Prostate gland (tissue), 2 donors: Measurements from ENCODE around the gene PPP1R14B.

Source experiments
- POLR2A ChIP-seq: fragments of 450-650 bp; IDR thresholded peaks from one replicate; pipeline ENCODE4 v1.6.1; 2016; ENCODE audit warnings: antibody characterized with exemption, mild to moderate bottlenecking
- TF ChIP-seq, protein P1 (sequence below), 4 experiments: fragments of 200-600 bp in 2 of 4; fragments of 450-650 bp in 2 of 4; sonication (generic) in 2 of 4; IDR thresholded peaks; 1 replicate in 3 of 4; 2 replicates in 1 of 4; pipeline ENCODE4 v1.5.1; 2016 to 2019; ENCODE audit warnings: antibody characterized with exemption in 4 of 4, mild to moderate bottlenecking in 2 of 4, moderate library complexity in 2 of 4

DNA sequence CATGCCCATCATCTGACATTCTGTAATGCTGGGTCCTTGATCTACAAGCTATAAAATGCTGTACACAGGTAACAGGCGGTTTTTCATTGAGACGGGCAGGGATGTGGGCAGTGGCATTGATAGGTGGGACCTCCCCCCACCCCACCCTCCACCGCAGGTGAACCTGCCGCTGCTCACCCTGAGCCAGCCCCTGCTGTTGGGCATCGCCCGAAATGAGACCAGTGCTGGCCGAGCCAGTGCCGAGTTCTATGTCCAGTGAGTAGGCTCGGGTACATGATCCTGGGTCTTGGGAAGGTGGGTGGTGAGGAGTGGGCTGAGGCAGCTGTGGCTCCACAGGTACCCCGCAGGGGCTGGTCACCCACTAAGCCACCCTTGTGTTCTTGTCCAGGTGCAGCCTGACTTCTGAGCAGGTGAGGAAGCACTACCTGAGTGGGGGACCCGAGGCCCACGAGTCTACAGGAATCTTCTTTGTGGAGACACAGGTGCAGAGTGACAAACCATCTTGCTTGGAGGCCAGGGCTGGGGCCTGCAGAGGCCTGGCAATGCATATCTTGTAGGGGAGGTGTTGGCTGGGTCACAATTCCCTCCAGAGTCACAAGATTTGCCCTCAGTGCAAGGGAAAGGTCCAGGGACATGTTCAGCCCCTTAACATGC, 17.5 kb downstream of the PPP1R14B start:
- TF ChIP-seq, protein P1, sequence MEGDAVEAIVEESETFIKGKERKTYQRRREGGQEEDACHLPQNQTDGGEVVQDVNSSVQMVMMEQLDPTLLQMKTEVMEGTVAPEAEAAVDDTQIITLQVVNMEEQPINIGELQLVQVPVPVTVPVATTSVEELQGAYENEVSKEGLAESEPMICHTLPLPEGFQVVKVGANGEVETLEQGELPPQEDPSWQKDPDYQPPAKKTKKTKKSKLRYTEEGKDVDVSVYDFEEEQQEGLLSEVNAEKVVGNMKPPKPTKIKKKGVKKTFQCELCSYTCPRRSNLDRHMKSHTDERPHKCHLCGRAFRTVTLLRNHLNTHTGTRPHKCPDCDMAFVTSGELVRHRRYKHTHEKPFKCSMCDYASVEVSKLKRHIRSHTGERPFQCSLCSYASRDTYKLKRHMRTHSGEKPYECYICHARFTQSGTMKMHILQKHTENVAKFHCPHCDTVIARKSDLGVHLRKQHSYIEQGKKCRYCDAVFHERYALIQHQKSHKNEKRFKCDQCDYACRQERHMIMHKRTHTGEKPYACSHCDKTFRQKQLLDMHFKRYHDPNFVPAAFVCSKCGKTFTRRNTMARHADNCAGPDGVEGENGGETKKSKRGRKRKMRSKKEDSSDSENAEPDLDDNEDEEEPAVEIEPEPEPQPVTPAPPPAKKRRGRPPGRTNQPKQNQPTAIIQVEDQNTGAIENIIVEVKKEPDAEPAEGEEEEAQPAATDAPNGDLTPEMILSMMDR (IDR thresholded peaks at IDR 0.05), result no peak
- no peak for TF ChIP-seq POLR2A
